ENCODE measurements around the gene ZNF622. TPM values are rescaled to one million over a fixed set of nuclear protein-coding genes. Genes with fewer than 3 reads are reported as not detected.
A peak's percentile ranks its signal among the peaks of the same experiment; 100 is the strongest.

The ZNF622 gene
- total RNA-seq, 1 donor = 44.0 TPM

- TF ChIP-seq CTCF (IDR thresholded peaks at IDR 0.05; ENCODE audit: insufficient read depth, low read depth, low read length) = peak; percentile 72
- peak; percentile 64 for DNase-seq (ENCODE audit: low read depth)
- no peak overlapping the region for H3K4me3 ChIP-seq (ENCODE audit: low read depth, low read length)
Measured at GRCh38 chr5:16489322-16489791, 23.8 kb upstream of the ZNF622 start.

DNA sequence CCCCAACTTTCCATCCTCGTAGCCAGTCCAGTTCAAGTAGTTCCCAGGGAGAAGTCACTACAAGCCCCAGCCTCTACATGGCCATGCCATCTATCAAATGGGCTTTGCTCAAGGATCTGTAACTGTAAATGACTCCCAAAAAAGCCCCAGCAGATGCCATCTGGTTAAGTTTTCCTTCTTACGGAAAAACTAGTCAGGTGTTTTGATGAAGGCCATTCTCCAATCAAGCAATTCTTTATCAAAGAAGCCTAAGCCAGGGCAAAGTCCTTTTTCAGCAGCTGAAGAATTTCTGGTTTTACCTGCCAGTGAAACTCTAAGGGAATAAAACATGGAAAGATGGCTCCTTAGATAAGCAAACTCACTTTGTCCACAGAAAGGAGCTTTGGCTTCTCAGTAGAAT is 21.9 kb upstream of the ZNF622 start:
- H3K4me3 ChIP-seq (ENCODE audit: low read depth, low read length) = no peak overlapping the region
- TF ChIP-seq CTCF (IDR thresholded peaks at IDR 0.05; ENCODE audit: insufficient read depth, low read depth, low read length) = no peak
- DNase-seq (ENCODE audit: low read depth) = no peak

- TF ChIP-seq CTCF (IDR thresholded peaks at IDR 0.05; ENCODE audit: insufficient read depth, low read depth, low read length) = no peak
- DNase-seq (ENCODE audit: low read depth) = no peak
- no peak overlapping the region for H3K4me3 ChIP-seq (ENCODE audit: low read depth, low read length)
Measured at GRCh38 chr5:16486711-16487111, 21.1 kb upstream of the ZNF622 start.

GRCh38 chr5:16485656-16486055 is 20.1 kb upstream of the ZNF622 start:
- no peak for DNase-seq (ENCODE audit: low read depth)
- TF ChIP-seq CTCF (IDR thresholded peaks at IDR 0.05; ENCODE audit: insufficient read depth, low read depth, low read length) = no peak
- no peak overlapping the region for H3K4me3 ChIP-seq (ENCODE audit: low read depth, low read length)

DNA sequence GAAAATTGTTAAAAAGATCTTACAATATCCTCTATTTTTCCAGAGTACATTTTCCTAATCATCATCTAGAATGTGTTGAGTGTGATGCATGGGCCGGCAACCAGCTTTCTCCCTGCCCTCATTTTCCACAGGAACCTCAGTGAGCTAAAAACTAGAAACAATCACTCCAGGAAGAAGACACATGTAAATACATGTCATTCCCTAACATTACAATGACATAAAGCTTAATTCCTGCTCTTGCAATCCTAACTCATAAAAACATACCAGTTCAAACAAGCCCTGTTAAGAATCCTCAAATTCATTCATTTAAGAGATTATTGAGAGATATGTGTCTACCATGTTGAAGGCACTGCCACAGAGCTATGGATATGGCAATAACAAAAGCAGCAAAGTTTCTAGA is 18.5 kb upstream of the ZNF622 start:
- no peak for DNase-seq (ENCODE audit: low read depth)
- no peak overlapping the region for H3K4me3 ChIP-seq (ENCODE audit: low read depth, low read length)
- no peak for TF ChIP-seq CTCF (IDR thresholded peaks at IDR 0.05; ENCODE audit: insufficient read depth, low read depth, low read length)

DNA sequence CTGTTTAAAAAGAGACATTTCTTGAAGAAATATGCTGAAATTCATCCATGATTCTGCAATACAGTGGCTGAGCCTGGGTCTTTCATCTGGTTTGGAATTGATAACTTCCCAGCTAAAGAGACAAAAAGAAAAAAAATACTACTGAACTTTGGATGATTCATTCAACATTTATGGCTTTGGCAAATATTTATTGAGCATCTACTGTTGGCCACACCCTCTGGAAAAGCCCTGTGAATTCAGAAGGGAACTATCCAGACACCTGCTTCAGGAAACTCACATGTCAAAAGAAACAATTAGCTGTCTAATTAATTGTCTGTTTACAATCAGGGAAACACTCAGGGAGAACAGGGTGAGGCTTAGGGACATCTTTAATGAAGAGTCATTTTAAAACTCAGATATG is 17.8 kb upstream of the ZNF622 start:
- no peak overlapping the region for H3K4me3 ChIP-seq (ENCODE audit: low read depth, low read length)
- TF ChIP-seq CTCF (IDR thresholded peaks at IDR 0.05; ENCODE audit: insufficient read depth, low read depth, low read length) = no peak
- DNase-seq (ENCODE audit: low read depth) = no peak

- DNase-seq (ENCODE audit: low read depth) = no peak
- TF ChIP-seq CTCF (IDR thresholded peaks at IDR 0.05; ENCODE audit: insufficient read depth, low read depth, low read length) = no peak
- no peak overlapping the region for H3K4me3 ChIP-seq (ENCODE audit: low read depth, low read length)
Measured at GRCh38 chr5:16482891-16483290, 17.3 kb upstream of the ZNF622 start.
